BE2C (cell line): ENCODE results near the gene CHP2.
"Not testable (repeated sequence)": the region's sequence is repeated elsewhere in the genome, so short reads cannot be mapped to it uniquely, and the experiment has no call there.

Experiments used
- DNase-seq: peaks from one replicate; pipeline ENCODE4 v3.0.0-alpha.2; 2020
- H3K27me3 ChIP-seq: fragments of 250-450 bp; sonication (Bioruptor Pico); 2 replicates; pipeline ENCODE4 v1.5.1; 2020; ENCODE audit warnings: mild to moderate bottlenecking
- H3K36me3 ChIP-seq: fragments of 250-450 bp; sonication (Bioruptor Pico); 2 replicates; pipeline ENCODE4 v1.5.1; 2020; ENCODE audit warnings: mild to moderate bottlenecking
- H3K4me1 ChIP-seq: fragments of 250-450 bp; sonication (Bioruptor Pico); 2 replicates; pipeline ENCODE4 v1.5.1; 2020
- H3K4me3 ChIP-seq: 2 replicates; pipeline ENCODE4 v1.5.1; 2011; ENCODE audit warnings: low read depth, low read length
- H3K9me3 ChIP-seq: fragments of 250-450 bp; sonication (Bioruptor Pico); 2 replicates; pipeline ENCODE4 v1.5.1; 2020
- TF ChIP-seq, protein P1 (sequence below): IDR thresholded peaks from 2 replicates; pipeline ENCODE4 v1.5.1; 2012; ENCODE audit warnings: mild to moderate bottlenecking, low read depth, low read length

The CHP2 gene

DNA sequence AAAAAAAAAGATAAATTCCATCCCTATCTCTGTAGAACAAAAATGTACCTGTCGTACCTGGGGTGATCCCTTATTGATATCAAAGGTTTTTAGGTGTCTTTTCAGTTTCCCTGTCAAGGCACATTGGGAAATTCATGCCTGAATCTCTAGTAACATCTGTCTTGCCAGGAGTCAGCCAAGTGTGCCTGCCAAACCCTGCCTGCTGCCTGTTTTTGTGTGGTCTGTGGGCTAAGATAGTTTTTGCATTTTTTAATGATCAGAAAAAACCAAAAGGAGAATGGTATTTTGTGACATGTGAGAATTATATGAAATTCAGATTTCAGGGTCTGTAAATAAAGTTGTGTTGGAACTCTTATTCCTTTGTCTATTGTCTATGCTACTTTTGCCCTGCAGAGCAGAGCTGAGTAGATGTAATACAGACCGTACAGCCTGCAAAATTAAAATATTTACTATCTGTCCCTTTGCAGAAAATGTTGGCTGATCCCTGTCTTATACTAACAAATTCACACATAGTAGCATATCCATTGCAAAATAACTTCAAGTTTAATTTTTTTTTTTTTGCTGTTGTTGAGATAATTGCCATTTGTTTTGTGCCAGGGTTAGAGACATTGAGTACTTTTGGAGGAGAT is 13.0 kb upstream of the CHP2 start:
- Histone ChIP-seq H3K27me3 (peaks cover 14% of the 10 kb centered on the region; the same call in 1 of the 2 replicates), H3K9me3 (no peaks in the 10 kb centered on the region), H3K4me1 (no peaks in the 10 kb centered on the region), H3K36me3 (no peaks in the 10 kb centered on the region), H3K4me3 (no peak overlapping the region)
- TF ChIP-seq, protein P1, sequence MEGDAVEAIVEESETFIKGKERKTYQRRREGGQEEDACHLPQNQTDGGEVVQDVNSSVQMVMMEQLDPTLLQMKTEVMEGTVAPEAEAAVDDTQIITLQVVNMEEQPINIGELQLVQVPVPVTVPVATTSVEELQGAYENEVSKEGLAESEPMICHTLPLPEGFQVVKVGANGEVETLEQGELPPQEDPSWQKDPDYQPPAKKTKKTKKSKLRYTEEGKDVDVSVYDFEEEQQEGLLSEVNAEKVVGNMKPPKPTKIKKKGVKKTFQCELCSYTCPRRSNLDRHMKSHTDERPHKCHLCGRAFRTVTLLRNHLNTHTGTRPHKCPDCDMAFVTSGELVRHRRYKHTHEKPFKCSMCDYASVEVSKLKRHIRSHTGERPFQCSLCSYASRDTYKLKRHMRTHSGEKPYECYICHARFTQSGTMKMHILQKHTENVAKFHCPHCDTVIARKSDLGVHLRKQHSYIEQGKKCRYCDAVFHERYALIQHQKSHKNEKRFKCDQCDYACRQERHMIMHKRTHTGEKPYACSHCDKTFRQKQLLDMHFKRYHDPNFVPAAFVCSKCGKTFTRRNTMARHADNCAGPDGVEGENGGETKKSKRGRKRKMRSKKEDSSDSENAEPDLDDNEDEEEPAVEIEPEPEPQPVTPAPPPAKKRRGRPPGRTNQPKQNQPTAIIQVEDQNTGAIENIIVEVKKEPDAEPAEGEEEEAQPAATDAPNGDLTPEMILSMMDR: no peak
- no peak for DNase-seq

- H3K36me3 ChIP-seq: no peaks in the 10 kb centered on the region
- H3K4me3 ChIP-seq: no peak overlapping the region
- H3K27me3 ChIP-seq: peaks cover 14% of the 10 kb centered on the region; the same call in 1 of the 2 replicates
- no peaks in the 10 kb centered on the region for H3K9me3 ChIP-seq
- DNase-seq: no peak
- no peaks in the 10 kb centered on the region for H3K4me1 ChIP-seq
- TF ChIP-seq, protein P1: no peak
Observed at GRCh38 chr16:23742766-23743165, 12.1 kb upstream of the CHP2 start.

- Histone ChIP-seq H3K9me3 (no peaks in the 10 kb centered on the region), H3K27me3 (0 out of 2 replicates have a peak, but pooled peaks cover 3% of the 10 kb centered on the region), H3K4me1 (no peaks in the 10 kb centered on the region), H3K4me3 (no peak overlapping the region), H3K36me3 (no peaks in the 10 kb centered on the region)
- TF ChIP-seq, protein P1: no peak
- DNase-seq: no peak
Observed at GRCh38 chr16:23745263-23745662, 9.6 kb upstream of the CHP2 start.

DNA sequence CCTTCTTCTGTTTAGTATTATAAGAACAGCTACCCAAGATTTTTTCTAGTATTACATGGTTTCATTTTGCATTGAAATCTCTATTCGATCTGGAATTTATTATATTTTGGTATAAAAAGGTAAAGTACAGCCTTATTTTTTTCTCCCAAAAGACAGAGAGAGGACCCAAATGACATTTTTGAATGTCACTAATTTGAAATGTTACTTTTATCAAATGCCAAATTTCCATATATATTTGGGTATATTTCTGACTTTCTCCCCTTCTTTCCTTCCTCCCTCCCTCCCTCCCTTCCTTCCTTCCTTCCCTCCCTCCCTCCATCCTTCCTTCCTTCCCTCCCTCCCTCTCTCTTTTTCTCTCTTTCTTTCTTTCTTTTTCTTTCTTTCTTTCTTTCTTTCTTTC is 6.2 kb upstream of the CHP2 start:
- TF ChIP-seq, protein P1: no peak
- Histone ChIP-seq H3K27me3 (no peaks in the 10 kb centered on the region), H3K4me1 (no peaks in the 10 kb centered on the region), H3K4me3 (no peak overlapping the region), H3K36me3 (no peaks in the 10 kb centered on the region), H3K9me3 (no peaks in the 10 kb centered on the region)
- DNase-seq: no peak

- not testable (repeated sequence) for H3K4me1 ChIP-seq, H3K36me3 ChIP-seq, H3K27me3 ChIP-seq, H3K9me3 ChIP-seq, H3K4me3 ChIP-seq, DNase-seq
Observed at GRCh38 chr16:23751053-23751452, 3.8 kb upstream of the CHP2 start.

- H3K4me1 ChIP-seq: no peaks in the 10 kb centered on the region
- TF ChIP-seq, protein P1: no peak
- H3K27me3 ChIP-seq: peaks cover 7% of the 10 kb centered on the region; the same call in 1 of the 2 replicates
- no peaks in the 10 kb centered on the region for H3K9me3 ChIP-seq
- DNase-seq: no peak
- H3K36me3 ChIP-seq: no peaks in the 10 kb centered on the region
- H3K4me3 ChIP-seq: no peak overlapping the region
Observed at GRCh38 chr16:23753908-23754593, 775 bp upstream of the CHP2 start.
